Fibroblast of skin of right quadriceps (primary cell): ENCODE data around the gene TGDS.

Source experiments
- DNase-seq: peaks from one replicate; pipeline ENCODE4 v3.0.0-alpha.2; 2013

TGDS gene

GRCh38 chr13:94599877-94600276 is 3.9 kb upstream of the TGDS start:
- no peak for DNase-seq

GRCh38 chr13:94598281-94598680 is 2.3 kb upstream of the TGDS start:
- no peak for DNase-seq

GRCh38 chr13:94596575-94596971 is 621 bp upstream of the TGDS start:
- no peak for DNase-seq

- no peak for DNase-seq
Observed at GRCh38 chr13:94595001-94595949, 677 bp downstream of the TGDS start.

GRCh38 chr13:94590744-94591143 is 5.2 kb downstream of the TGDS start:
- DNase-seq = no peak

GRCh38 chr13:94588541-94588940 is 7.4 kb downstream of the TGDS start:
- no peak for DNase-seq

GRCh38 chr13:94586371-94586770 is 9.6 kb downstream of the TGDS start:
- DNase-seq = no peak

- DNase-seq = no peak
Observed at GRCh38 chr13:94585543-94586101, 10.3 kb downstream of the TGDS start.

GRCh38 chr13:94583926-94584325 is 12.0 kb downstream of the TGDS start:
- DNase-seq = no peak

- DNase-seq = no peak
Observed at GRCh38 chr13:94579063-94579462, 16.9 kb downstream of the TGDS start.

GRCh38 chr13:94569615-94570014 is 26.3 kb downstream of the TGDS start:
- DNase-seq = no peak

- DNase-seq = no peak
Observed at GRCh38 chr13:94568443-94568842, 27.5 kb downstream of the TGDS start.

GRCh38 chr13:94567581-94567980 is 28.4 kb downstream of the TGDS start:
- no peak for DNase-seq

GRCh38 chr13:94561126-94561525 is 34.8 kb downstream of the TGDS start:
- no peak for DNase-seq

GRCh38 chr13:94560116-94560515 is 35.8 kb downstream of the TGDS start:
- no peak for DNase-seq

- no peak for DNase-seq
Observed at GRCh38 chr13:94559222-94559795, 36.6 kb downstream of the TGDS start.

- DNase-seq = peak; percentile 3
Observed at GRCh38 chr13:94558716-94559115, 37.2 kb downstream of the TGDS start.

- peak; percentile 3 for DNase-seq
Observed at GRCh38 chr13:94557684-94558235, 38.2 kb downstream of the TGDS start.

GRCh38 chr13:94556621-94557020 is 39.3 kb downstream of the TGDS start:
- DNase-seq = no peak

- DNase-seq = no peak
Observed at GRCh38 chr13:94556041-94556440, 39.9 kb downstream of the TGDS start.

GRCh38 chr13:94553766-94554165 is 42.2 kb downstream of the TGDS start:
- DNase-seq = no peak

GRCh38 chr13:94552095-94552494 is 43.9 kb downstream of the TGDS start:
- DNase-seq = no peak

- DNase-seq = no peak
Observed at GRCh38 chr13:94550062-94550738, 45.8 kb downstream of the TGDS start.
